H54 (cell line): ENCODE measurements around the gene CMIP.

Experiments used
- DNase-seq: peaks from one replicate; pipeline ENCODE4 v3.0.0; 2011; ENCODE audit warnings: low spot score, mixed read lengths; ENCODE audit not compliant: insufficient read length
- FAIRE-seq: peaks from 3 replicates; lab custom pipeline; 2011; peaks lifted over from hg19 to GRCh38; lab: Jason Lieb, UNC
- POLR2A ChIP-seq: IDR thresholded peaks from 2 replicates; pipeline ENCODE4 v1.6.1; 2011; ENCODE audit warnings: low read depth, mild to moderate bottlenecking, low read length

CMIP gene

DNA sequence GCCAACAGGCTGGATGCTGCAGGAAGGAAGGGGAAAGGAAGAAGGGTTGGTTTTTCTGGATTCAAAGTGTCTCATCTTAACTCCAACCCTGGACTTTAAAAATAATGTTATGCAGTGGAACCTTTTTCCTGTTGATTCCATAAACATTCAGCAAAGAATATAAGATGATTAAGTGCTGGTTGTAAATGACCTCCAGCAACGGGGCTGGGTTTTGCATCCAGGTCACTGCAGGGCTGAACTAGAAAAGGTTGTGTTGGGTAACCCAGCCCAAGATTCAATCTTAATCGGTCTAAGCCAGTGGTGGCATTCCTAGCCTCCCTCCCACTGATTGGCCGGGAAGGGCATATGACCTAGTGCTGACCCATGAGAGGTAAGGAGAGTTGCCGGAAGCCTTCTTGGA is 300.3 kb downstream of the CMIP start:
- no peak for DNase-seq
- no peak for TF ChIP-seq POLR2A
- no peak for FAIRE-seq

DNA sequence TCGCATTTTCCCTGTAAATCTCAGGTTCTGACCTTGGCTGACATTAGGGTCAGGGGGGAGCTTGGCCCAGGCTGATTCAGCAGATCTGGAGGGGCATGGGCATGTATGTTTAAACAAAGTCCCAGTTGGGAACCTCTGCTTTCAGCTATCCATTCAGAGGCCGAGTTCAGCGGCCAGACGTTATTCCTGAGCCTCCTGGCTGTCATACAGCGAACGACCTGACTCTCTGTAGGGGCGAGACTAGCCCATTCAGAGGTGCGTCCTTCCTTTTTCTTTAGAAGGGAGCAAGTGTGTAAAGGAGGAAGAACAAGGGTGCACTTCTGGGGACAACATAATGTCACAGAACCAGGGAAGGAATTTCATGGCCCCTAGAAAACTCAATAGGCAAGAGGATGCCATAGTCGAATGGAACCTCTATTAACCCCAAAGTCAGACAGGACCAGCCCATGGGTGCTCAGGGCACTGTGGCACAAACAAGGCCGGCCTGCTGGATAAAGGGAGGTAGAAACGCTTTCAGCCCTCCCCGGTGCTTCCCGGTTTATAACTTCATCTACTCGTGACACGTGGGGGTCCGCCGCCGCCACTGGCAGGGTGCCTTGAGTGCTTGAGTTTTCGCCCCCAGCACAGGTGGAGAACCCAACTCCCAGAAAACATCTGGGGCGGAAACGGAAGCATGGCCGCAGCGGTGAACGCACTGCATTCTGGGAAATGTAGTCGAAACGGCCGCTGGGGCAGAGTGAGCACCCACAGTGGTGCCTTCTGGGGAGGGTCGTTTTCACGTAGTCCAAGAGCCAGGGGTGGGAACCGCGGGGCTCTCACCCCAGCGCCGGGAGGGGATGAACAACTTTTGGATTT is 301.3 kb downstream of the CMIP start:
- DNase-seq = peak; percentile 78
- TF ChIP-seq POLR2A = peak; percentile 28; the same call in 1 of the 2 replicates
- no peak for FAIRE-seq

DNA sequence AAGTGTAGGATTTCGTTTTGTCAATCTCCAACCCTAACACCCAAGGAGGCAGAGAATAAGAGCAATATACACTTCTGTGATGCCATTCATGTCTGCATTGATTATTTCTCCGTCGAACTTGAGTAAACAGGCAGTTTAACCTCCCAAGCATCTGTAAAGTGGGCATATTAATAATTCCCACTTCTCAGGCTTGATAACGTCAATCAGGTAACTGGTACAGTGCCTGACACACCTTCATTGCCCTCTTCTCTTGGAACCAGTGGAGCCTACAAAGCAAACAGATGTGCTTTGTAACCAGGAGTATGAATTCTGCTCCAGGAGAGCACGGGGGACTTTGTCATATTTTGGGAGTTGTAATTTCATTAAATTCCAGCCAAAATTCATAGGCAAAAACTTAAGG is 302.0 kb downstream of the CMIP start:
- FAIRE-seq = no peak

DNA sequence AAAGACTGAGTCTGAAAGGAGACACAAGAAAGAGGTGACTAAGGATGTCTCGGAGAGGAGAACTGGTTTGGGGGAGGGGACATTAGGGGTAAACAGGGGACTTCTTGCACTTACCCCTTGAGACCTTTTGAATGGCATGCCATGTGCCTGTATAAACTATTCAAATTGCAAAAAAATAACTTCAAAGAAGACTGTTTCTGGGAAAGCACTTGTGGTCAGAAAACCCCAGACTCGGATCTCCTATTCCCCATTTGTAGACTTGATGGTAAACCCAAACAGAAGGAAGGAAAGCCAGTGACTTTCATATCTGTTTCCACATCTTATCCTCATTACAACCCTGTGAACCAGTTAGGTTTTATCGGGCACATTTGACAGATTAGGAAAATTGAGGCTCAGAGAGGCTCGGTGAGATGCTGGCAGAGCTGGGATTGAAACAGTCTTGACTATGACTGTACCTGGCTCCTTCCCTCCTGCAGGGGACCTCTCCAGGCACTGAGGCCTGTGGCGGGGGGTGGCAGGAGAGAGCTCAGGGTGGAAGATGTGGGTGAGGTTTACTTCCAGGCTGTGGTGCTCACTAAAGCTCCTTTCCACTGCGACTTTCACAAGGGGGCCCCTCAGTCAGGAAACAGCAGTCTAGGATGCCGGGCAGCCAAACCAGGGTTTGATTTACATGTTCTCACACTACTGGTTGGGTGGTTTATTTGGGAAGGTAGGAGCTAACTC is 304.0 kb downstream of the CMIP start:
- TF ChIP-seq POLR2A = no peak
- no peak for DNase-seq
- FAIRE-seq = no peak

More for the DNA sequence above, 302.0 kb downstream of the CMIP start:
- no peak for DNase-seq
- no peak for TF ChIP-seq POLR2A

DNA sequence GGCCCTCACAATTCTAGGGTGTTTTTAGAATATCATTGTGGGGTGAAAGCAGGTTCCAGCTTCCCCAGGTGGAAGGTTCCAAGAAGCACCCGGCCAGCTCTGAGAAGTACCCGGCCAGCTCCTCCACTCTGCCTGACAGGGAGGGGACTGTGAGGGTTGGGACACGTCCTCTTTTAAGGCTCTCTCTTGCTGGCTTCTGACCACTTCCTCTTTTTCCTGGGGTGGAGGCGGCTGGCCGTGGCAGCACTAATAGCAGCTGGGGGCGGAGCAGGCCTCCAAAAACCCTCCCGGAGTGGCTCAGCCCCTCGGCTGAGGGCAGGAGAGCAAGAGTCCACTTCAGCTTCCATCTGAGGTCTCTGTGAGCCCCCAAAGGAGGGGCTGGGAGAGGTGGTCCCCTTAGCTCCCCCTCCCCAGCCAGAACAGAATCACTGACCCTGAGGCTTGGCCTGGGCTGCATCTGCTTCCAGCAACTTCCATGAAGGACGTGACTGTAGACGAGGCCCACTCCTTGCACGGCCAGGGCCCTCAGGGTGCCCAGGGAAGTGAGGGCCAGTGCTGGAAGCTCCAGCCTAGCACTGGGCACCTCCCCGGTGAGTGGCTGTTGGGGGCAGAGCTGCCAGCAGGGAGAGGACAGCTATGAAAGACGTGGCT is 307.7 kb downstream of the CMIP start:
- no peak for DNase-seq
- TF ChIP-seq POLR2A = peak; percentile 20; the same call in 1 of the 2 replicates
- FAIRE-seq = no peak

DNA sequence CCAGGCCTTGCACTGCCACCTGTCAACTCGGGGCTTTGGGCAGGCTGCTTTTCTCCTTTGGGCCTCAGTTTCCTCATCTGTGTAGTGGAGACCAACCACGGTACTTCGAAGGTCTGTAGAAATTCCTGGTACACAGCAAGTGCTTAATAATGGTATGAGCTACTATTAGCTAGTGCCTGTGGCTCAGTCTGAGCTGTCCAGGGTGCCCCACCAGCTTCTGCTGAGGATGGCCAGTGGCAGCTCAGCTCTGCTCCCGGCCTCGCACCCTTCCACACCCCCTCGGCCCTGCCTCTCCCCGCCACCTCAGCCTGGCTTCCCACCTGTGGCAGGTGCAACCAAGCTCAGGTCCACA is 308.2 kb downstream of the CMIP start:
- no peak for TF ChIP-seq POLR2A
- DNase-seq = no peak
- no peak for FAIRE-seq

DNA sequence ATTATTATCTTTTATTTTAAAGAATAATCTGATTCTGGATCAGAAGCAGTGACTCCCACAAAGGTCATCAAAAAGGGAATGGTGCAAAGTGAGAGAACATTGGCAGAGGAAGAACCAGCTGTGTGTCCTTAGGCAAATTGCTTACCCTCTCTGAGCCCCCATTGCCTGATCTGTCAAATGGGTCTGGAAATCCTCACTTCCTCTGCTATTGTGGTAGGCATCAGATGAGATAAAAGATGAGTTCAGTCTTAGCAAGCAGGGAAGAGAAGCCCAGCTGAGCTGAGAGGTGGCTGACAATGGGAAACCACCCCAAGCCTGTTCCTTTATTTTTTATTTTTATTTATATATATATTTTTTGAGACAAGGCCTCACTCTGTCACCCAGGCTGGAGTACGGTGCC is 310.2 kb downstream of the CMIP start:
- FAIRE-seq = no peak
- TF ChIP-seq POLR2A = no peak
- no peak for DNase-seq

DNA sequence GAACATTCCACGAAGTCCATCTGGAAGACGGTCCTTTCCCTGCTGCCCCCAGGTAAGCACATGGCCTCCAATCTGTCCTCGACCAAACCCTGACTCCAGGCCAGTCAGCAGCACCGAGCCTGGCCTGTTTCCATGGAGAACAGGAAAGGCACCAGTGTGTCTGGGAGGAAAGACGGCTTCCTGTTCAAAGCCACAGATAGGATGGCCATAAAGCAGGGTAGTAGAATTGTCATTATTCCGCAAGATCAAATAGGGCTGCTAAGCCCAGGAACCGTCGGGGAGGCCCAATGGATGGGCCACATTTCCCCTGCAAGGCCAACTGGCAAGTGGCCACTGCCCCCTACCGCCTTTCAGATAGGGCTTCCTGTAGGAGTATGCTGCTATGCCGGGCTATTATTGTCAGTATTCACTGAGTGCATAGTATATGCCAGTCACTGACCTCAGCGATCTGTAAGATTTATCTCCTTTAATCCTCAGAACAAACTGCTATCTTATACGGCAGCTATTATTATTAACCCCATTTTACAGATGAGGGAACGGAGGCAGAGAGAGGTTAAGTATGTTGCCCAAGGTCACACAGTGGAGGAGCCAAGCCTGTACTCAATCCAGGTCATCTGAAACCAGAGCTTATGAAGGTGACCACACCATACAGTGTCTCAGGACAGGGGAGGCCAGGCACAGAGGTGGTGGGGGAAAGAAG is 311.5 kb downstream of the CMIP start:
- DNase-seq (no peak), FAIRE-seq (no peak)
- TF ChIP-seq POLR2A = no peak

DNA sequence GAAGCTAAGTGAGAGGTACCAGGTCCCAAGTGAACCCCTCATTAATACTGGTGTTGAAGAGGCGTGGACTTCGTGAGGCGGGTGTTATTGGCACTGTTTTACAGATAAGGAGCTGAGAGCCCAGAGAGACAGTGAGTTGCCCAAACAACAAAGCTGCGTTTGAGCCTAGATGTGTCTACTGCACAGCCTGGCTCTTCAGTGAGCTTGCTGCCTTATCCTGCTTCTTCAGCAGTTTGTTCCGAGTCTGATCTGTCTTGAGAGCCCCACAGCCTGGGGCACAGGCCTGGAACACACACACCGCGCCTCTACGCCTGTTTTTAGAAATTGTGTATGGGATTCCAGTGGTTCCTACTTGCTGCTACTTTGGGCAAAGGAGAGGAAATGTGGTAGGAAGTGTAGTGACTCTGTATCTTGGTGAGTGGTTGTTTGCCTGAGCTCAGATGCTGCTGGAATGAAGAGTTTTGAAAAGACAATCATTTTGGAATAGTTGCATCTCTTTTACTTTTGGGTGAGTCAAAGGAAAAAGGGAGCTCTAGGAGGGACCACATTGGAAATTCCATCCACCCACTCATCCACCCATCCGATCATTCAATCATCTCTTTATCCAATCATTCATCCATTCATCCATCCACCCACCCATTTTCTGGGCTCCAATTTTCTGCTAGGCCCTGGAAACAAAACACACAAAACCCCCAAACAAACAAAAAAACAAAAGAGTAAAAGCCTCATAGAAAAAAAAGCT is 312.2 kb downstream of the CMIP start:
- no peak for TF ChIP-seq POLR2A
- no peak for FAIRE-seq

DNA sequence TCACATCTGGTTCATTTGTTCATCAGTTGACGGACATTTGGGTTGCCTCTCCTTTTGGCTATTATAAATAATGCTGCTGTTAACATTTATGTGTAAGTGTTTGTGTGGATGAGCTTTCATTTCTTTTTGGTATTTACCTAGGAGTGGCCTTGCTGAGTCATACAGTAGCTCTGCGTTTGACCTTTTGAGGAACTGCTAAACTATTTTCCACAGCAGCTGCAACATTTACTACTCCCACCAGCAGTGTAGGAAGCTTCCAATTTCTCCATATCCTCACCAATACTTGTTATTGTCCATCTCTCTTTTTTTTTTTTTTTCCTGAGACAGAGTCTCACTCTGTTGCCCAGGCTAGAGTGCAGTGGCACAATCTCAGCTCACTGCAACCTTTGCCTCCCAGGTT is 313.8 kb downstream of the CMIP start:
- TF ChIP-seq POLR2A = no peak
- DNase-seq = no peak
- no peak for FAIRE-seq

More for the DNA sequence above, 312.2 kb downstream of the CMIP start:
- no peak for DNase-seq
